ENCODE measurements around the gene DDX52.

- no peak for TF ChIP-seq GATA3 (IDR thresholded peaks at IDR 0.05; ENCODE audit: low read depth, low read length)
- TF ChIP-seq GATA2 (IDR thresholded peaks at IDR 0.05; ENCODE audit: low read depth, low read length): no peak
Measured at GRCh38 chr17:37683454-37683984, 40.3 kb upstream of the DDX52 start.
